ENCODE measurements around the gene PPM1N. TPM values are rescaled to one million over a fixed set of nuclear protein-coding genes. Genes with fewer than 3 reads are reported as not detected.

PPM1N gene
- total RNA-seq, 4 donors from 2014 or later, result 0.39 to 5.0 (median 0.60) TPM; not detected in 1

DNA sequence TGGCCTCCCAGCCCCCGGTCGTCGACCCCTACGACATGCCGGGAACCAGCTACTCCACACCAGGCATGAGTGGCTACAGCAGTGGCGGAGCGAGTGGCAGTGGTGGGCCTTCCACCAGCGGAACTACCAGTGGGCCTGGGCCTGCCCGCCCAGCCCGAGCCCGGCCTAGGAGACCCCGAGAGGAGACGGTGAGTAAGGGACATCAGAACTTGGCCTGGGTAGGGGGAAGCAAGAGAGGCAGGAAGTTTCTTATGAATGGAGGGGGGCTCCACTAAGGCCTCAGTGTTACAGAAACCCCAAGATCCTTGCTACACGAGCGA is 27.5 kb upstream of the PPM1N start:
- no peaks in the 10 kb centered on the region for H3K9me3 ChIP-seq
- DNase-seq (ENCODE audit: low spot score in 2 of 2), result no peak
- H3K27me3 ChIP-seq, result peaks cover 0 to 42% of the 10 kb centered on the region in 2 donors
- H3K36me3 ChIP-seq, result no peaks in the 10 kb centered on the region
- 85 to 91% methylated on average over 15 of the region's 15 CpGs for WGBS, 2 donors
- no peak for TF ChIP-seq EP300 (IDR thresholded peaks at IDR 0.05)
- TF ChIP-seq, protein P1, sequence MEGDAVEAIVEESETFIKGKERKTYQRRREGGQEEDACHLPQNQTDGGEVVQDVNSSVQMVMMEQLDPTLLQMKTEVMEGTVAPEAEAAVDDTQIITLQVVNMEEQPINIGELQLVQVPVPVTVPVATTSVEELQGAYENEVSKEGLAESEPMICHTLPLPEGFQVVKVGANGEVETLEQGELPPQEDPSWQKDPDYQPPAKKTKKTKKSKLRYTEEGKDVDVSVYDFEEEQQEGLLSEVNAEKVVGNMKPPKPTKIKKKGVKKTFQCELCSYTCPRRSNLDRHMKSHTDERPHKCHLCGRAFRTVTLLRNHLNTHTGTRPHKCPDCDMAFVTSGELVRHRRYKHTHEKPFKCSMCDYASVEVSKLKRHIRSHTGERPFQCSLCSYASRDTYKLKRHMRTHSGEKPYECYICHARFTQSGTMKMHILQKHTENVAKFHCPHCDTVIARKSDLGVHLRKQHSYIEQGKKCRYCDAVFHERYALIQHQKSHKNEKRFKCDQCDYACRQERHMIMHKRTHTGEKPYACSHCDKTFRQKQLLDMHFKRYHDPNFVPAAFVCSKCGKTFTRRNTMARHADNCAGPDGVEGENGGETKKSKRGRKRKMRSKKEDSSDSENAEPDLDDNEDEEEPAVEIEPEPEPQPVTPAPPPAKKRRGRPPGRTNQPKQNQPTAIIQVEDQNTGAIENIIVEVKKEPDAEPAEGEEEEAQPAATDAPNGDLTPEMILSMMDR (IDR thresholded peaks at IDR 0.05), result no peak
- TF ChIP-seq POLR2A (IDR thresholded peaks at IDR 0.05), result no peak
- H3K4me3 ChIP-seq, result no peak overlapping the region
- no peak overlapping the region for H3K27ac ChIP-seq
- H3K4me1 ChIP-seq, result peaks cover 0 to 47% (median 23%) of the 10 kb centered on the region in 4 donors

DNA sequence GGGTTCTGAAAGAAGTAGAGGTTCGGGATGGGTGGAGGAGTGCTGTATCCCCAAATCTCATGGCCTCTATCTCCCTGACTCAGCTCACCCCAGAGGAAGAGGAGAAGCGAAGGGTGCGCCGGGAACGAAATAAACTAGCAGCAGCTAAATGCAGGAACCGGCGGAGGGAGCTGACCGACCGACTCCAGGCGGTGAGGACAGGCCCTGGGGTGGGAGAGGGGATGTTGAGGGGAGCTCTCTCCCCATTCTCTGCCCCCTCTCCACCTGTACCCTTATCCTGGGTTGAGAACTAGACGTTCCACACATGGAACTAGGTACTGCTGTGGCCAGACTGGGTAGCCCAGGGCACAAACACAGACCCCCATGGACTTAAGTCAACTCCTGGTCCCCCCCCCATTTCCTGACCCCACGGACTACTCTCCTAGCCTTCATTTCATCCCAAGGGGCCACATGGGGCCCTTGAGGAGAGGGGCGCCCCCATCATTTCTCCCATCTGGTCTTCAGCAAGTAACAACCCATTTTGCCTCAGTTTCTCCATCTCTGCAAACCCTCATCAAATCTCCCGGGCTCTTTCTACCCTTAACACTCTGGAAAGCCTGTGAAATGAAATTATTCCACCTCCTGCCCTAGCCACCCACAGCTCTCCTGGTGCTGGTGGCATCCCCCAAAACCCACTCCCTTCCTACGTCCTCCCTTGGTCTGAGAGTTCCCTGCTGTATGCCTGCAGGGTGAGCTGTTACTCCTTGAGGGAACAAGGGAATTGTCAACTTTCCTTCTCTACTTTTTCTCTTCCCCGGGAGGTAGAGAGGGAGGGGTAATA is 26.9 kb upstream of the PPM1N start:
- Histone ChIP-seq H3K9me3 (no peaks in the 10 kb centered on the region), H3K27me3 (peaks cover 0 to 42% of the 10 kb centered on the region in 2 donors), H3K4me1 (peaks cover 0 to 49% (median 23%) of the 10 kb centered on the region in 4 donors), H3K27ac (no peak overlapping the region), H3K4me3 (no peak overlapping the region), H3K36me3 (no peaks in the 10 kb centered on the region)
- DNase-seq (ENCODE audit: low spot score in 2 of 2), result no peak
- WGBS, 2 donors, result 77 to 78% methylated on average over 16 of the region's 16 CpGs
- TF ChIP-seq POLR2A (IDR thresholded peaks at IDR 0.05) (no peak), EP300 (IDR thresholded peaks at IDR 0.05) (no peak)
- TF ChIP-seq, protein P1 (IDR thresholded peaks at IDR 0.05), result no peak

DNA sequence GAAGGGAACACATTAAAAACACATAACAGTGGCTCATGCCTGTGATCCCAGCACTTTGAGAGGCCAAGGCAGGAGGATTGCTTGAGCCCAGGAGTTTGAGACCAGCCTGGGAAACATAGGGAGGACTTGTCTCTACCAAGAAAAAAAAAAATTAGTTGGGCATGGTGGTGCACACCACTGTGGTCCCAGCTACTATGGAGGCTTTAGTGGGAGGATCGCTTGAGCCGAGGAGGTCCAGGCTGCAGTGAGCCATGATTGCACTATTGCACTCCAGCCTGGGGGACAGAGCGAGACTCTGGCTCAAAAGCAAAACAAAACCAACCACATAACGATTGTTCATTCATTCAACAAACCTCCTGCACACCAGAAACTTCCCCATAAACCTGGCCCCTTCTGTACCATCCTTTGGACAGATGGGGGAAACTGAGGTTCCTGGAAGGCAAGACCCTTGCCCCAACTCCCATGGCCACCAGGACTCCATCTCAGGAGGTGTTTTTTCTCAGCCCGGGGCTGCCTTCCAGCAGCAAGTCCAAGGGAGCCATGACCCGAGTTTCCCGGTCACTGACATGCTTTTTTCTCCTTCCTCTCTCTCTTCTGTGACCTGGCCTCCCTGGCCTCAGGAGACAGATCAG is 26.2 kb upstream of the PPM1N start:
- no peaks in the 10 kb centered on the region for H3K9me3 ChIP-seq
- H3K27me3 ChIP-seq, result peaks cover 0 to 42% of the 10 kb centered on the region in 2 donors
- H3K27ac ChIP-seq, result no peak overlapping the region
- WGBS, 2 donors, result 37 to 43% methylated on average over 7 of the region's 7 CpGs
- H3K4me3 ChIP-seq, result no peak overlapping the region
- peaks cover 0 to 53% (median 23%) of the 10 kb centered on the region in 4 donors for H3K4me1 ChIP-seq
- DNase-seq (ENCODE audit: low spot score in 2 of 2), result no peak
- H3K36me3 ChIP-seq, result no peaks in the 10 kb centered on the region
- TF ChIP-seq, protein P1 (IDR thresholded peaks at IDR 0.05), result no peak
- TF ChIP-seq EP300 (IDR thresholded peaks at IDR 0.05), result no peak
- no peak for TF ChIP-seq POLR2A (IDR thresholded peaks at IDR 0.05)

DNA sequence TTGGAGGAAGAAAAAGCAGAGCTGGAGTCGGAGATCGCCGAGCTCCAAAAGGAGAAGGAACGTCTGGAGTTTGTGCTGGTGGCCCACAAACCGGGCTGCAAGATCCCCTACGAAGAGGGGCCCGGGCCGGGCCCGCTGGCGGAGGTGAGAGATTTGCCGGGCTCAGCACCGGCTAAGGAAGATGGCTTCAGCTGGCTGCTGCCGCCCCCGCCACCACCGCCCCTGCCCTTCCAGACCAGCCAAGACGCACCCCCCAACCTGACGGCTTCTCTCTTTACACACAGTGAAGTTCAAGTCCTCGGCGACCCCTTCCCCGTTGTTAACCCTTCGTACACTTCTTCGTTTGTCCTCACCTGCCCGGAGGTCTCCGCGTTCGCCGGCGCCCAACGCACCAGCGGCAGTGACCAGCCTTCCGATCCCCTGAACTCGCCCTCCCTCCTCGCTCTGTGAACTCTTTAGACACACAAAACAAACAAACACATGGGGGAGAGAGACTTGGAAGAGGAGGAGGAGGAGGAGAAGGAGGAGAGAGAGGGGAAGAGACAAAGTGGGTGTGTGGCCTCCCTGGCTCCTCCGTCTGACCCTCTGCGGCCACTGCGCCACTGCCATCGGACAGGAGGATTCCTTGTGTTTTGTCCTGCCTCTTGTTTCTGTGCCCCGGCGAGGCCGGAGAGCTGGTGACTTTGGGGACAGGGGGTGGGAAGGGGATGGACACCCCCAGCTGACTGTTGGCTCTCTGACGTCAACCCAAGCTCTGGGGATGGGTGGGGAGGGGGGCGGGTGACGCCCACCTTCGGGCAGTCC is 25.5 kb upstream of the PPM1N start:
- no peak for DNase-seq (ENCODE audit: low spot score in 2 of 2)
- 11 to 19% methylated on average over 44 of the region's 44 CpGs for WGBS, 2 donors
- Histone ChIP-seq H3K27ac (no peak overlapping the region), H3K27me3 (peaks cover 0 to 42% of the 10 kb centered on the region in 2 donors), H3K36me3 (no peaks in the 10 kb centered on the region), H3K4me1 (peaks cover 0 to 53% (median 21%) of the 10 kb centered on the region in 4 donors), H3K9me3 (no peaks in the 10 kb centered on the region), H3K4me3 (peak overlapping the region in 1 of 4 donors; percentile 9)
- TF ChIP-seq POLR2A (IDR thresholded peaks at IDR 0.05) (no peak), EP300 (IDR thresholded peaks at IDR 0.05) (no peak)
- TF ChIP-seq, protein P1 (IDR thresholded peaks at IDR 0.05), result no peak

Data from tibial nerve (tissue), 4 donors.